OCI-LY3 (cell line): ENCODE results near the gene BMP7.

Experiments used
- CTCF ChIP-seq: fragments of 200-600, 300-600 bp; sonication (generic); IDR thresholded peaks from 2 replicates; pipeline ENCODE4 v1.5.1; 2014; ENCODE audit warnings: antibody characterized with exemption, low read length, low read depth
- EZH2phosphoT487 ChIP-seq: fragments of 200-600 bp; shearing (Covaris generic); IDR thresholded peaks from 2 replicates; pipeline ENCODE4 v1.6.1; 2018; ENCODE audit warnings: antibody characterized with exemption, mixed run types, low read depth

- TF ChIP-seq CTCF (no peak), EZH2phosphoT487 (no peak)
Measured at GRCh38 chr20:57118964-57119363, 147.5 kb downstream of the BMP7 start.
